Measurements from ENCODE around the gene RHEB. TPM values are rescaled to one million over a fixed set of nuclear protein-coding genes. Genes with fewer than 3 reads are reported as not detected.

RHEB gene
- total and polyA plus RNA-seq, 8 donors = 18.5 to 141 (median 84.2) TPM

- peaks cover 0 to 17% (median 4%) of the 10 kb centered on the region in 3 donors for H3K27me3 ChIP-seq
- TF ChIP-seq POLR2A (IDR thresholded peaks at IDR 0.05) (no peak), EP300 (IDR thresholded peaks at IDR 0.05) (no peak), CTCF (IDR thresholded peaks at IDR 0.05) (no peak), POLR2AphosphoS5 (IDR thresholded peaks at IDR 0.05) (no peak)
- intact Hi-C loops (cut with DNase I; ENCODE audit: low total_unique reads) = loop anchor here (5.0 kb wide), 1 partner anchor 81 kb away; no protein-coding TSS in a partner anchor
- DNase-seq = no peak
- WGBS, 5 donors = 44 to 64% (median 52%) methylated on average over 26 of the region's 26 CpGs
- H3K27ac ChIP-seq = peak overlapping the region in 4 of 5 donors; percentile 38 to 83 (median 49)
- H3K9me3 ChIP-seq = no peaks in the 10 kb centered on the region
- H3K4me3 ChIP-seq = peak overlapping the region; percentile 51 to 66 (median 54)
- H3K4me1 ChIP-seq = peaks cover 0 to 14% (median 10%) of the 10 kb centered on the region in 4 donors
- H3K36me3 ChIP-seq = no peaks in the 10 kb centered on the region
These were observed 71.8 kb downstream of the RHEB start for GRCh38 chr7:151447901-151448260.

- intact Hi-C loops (cut with DNase I; ENCODE audit: low total_unique reads) = loop anchor here (5.0 kb wide), 1 partner anchor 80 kb away; no protein-coding TSS in a partner anchor
- no peak for DNase-seq
- Histone ChIP-seq H3K36me3 (no peaks in the 10 kb centered on the region), H3K27me3 (peaks cover 0 to 16% (median 4%) of the 10 kb centered on the region in 3 donors), H3K9me3 (no peaks in the 10 kb centered on the region), H3K4me3 (no peak overlapping the region), H3K4me1 (peaks cover 0 to 14% (median 10%) of the 10 kb centered on the region in 4 donors), H3K27ac (no peak overlapping the region)
- TF ChIP-seq POLR2AphosphoS5 (IDR thresholded peaks at IDR 0.05) = no peak
- TF ChIP-seq EP300 (IDR thresholded peaks at IDR 0.05) = no peak
- no peak for TF ChIP-seq CTCF (IDR thresholded peaks at IDR 0.05)
- TF ChIP-seq POLR2A (IDR thresholded peaks at IDR 0.05) = no peak
- 91 to 97% (median 95%) methylated on average over 18 of the region's 18 CpGs for WGBS, 5 donors
These were observed 72.4 kb downstream of the RHEB start for GRCh38 chr7:151447312-151447711.

- Histone ChIP-seq H3K27me3 (peaks cover 0 to 7% (median 0%) of the 10 kb centered on the region in 3 donors), H3K27ac (no peak overlapping the region), H3K4me3 (no peak overlapping the region), H3K36me3 (no peaks in the 10 kb centered on the region), H3K4me1 (peaks cover 0 to 18% (median 12%) of the 10 kb centered on the region in 4 donors), H3K9me3 (no peaks in the 10 kb centered on the region)
- DNase-seq = no peak
- 82 to 100% (median 94%) methylated on average over 2 of the region's 2 CpGs for WGBS, 5 donors
- intact Hi-C loops (cut with DNase I; ENCODE audit: low total_unique reads) = loop anchor here (5.0 kb wide), 1 partner anchor 79 kb away; no protein-coding TSS in a partner anchor
- TF ChIP-seq POLR2A (IDR thresholded peaks at IDR 0.05) (no peak), POLR2AphosphoS5 (IDR thresholded peaks at IDR 0.05) (no peak), CTCF (IDR thresholded peaks at IDR 0.05) (no peak), EP300 (IDR thresholded peaks at IDR 0.05) (no peak)
These were observed 73.3 kb downstream of the RHEB start for GRCh38 chr7:151446412-151446811.

- H3K36me3 ChIP-seq = no peaks in the 10 kb centered on the region
These were observed 75.1 kb downstream of the RHEB start for GRCh38 chr7:151444632-151445031.

More at GRCh38 chr7:151444632-151445031, 75.1 kb downstream of the RHEB start:
- H3K27ac ChIP-seq = no peak overlapping the region
- intact Hi-C loops (cut with DNase I; ENCODE audit: low total_unique reads) = loop anchor here (5.0 kb wide), 1 partner anchor 77 kb away; no protein-coding TSS in a partner anchor
- DNase-seq = no peak
- peaks cover 0 to 19% (median 10%) of the 10 kb centered on the region in 3 donors for H3K27me3 ChIP-seq
- peaks cover 10 to 36% (median 27%) of the 10 kb centered on the region in 4 donors for H3K4me1 ChIP-seq
- no peaks in the 10 kb centered on the region for H3K9me3 ChIP-seq
- no peak for TF ChIP-seq POLR2A (IDR thresholded peaks at IDR 0.05)
- no peak for TF ChIP-seq CTCF (IDR thresholded peaks at IDR 0.05)
- no peak for TF ChIP-seq POLR2AphosphoS5 (IDR thresholded peaks at IDR 0.05)
- no peak for TF ChIP-seq EP300 (IDR thresholded peaks at IDR 0.05)
- 72 to 89% (median 83%) methylated on average over 1 of the region's 1 CpG for WGBS, 5 donors
- no peak overlapping the region for H3K4me3 ChIP-seq

Data from stomach (tissue), 9 donors.